HG03378 (cell line): ENCODE measurements around the gene TLE4.
"Not testable (repeated sequence)": the region's sequence is repeated elsewhere in the genome, so short reads cannot be mapped to it uniquely, and the experiment has no call there.

Source experiments
- ATAC-seq: cut with Tn5 transposase; IDR thresholded peaks from one replicate; pipeline ENCODE4 v1.9.1; 2021; ENCODE audit warnings: mild to moderate bottlenecking, moderate library complexity; ENCODE audit not compliant: unreplicated experiment

The TLE4 gene

GRCh38 chr9:79571309-79572031 lies at the start of gene TLE4:
Gene TLE4, plus strand, starts transcription at chr9:79571965. Its CDS starts 826 bp downstream, at chr9:79572791.
- ATAC-seq, result peak; percentile 94

DNA sequence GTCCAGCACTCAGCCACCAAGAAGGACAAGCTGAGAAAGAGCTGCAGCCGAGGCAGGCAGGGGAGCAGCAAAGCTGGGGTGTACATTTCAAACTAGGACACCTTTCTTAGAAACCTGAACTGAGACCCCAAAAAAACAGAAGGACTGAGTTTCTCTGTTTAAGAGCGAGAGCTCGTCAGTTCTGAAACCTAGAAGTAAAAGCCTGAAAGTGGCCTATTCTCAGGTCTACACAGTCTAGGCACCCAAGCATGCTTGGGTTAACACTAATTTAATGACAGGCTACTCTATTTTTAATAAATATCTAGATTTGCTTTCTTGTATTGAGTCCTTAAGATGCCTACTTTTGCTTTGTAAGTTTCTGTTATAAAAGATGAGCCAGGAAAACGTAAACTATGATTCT lies 49.0 kb upstream of the TLE4 start:
- no peak for ATAC-seq

GRCh38 chr9:79524266-79524665 lies 47.5 kb upstream of the TLE4 start:
- ATAC-seq, result no peak

DNA sequence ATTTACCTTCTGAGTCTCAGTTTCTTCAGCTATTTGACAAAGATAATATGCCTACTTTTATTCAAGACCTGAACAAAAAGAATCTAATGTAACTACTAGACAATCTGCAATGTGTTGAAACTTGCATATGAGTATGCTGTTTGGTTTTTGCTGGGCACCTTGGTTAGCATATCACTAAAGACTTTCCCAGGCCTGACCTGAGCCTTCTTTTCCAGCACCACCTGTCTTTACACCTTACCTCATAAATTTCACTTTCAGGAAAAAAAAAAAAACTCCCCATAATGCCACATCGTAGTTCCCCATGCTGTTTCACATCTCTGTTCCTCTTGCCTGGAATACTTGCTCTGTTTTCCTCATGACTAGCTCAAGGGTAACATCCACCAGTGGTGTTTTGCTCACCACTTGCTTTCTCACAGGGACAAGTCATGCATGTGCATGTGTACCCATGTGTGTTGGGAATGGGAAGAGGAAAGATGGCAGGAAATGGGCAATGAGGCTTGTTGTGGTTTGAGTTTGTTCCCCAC lies 45.6 kb upstream of the TLE4 start:
- no peak for ATAC-seq

DNA sequence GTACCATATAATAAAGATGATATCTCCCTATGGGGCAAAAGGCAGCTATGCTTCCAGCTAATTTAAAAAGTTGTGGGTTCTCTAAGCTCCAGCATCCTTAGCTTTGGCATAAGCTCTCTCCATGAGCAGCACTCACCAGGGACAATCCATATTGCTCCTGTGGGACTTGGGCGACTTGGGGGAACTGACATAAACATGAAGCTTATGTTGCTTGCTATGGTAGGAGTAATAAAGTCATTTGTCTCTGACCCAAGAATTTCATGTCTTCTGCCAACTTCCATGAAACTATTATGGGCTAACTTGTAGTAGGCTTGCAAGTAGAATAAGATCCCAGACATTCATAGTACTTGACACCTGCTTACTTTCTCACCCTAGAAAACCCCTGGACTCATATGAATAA lies 36.2 kb upstream of the TLE4 start:
- no peak for ATAC-seq

DNA sequence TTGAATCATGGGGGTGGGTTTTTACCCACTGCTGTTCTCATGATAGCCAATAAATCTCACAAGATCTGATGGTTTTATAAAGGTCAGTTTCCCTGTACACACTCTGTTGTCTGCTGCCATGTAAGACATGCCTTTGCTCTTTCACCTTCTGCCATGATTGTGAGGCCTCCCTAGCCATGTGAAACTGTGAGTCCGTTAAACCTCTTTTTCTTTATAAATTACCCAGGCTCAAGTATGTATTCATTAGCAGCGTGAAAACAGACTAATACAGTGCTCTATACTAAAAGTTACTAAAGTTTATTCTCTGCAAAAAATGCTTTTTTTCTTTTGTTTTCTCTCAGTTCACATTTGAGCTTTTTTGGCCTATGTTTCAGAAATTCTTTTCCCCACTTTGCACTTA lies 33.9 kb upstream of the TLE4 start:
- ATAC-seq, result no peak

- ATAC-seq, result no peak
Measured at GRCh38 chr9:79542735-79543620, 28.8 kb upstream of the TLE4 start.

DNA sequence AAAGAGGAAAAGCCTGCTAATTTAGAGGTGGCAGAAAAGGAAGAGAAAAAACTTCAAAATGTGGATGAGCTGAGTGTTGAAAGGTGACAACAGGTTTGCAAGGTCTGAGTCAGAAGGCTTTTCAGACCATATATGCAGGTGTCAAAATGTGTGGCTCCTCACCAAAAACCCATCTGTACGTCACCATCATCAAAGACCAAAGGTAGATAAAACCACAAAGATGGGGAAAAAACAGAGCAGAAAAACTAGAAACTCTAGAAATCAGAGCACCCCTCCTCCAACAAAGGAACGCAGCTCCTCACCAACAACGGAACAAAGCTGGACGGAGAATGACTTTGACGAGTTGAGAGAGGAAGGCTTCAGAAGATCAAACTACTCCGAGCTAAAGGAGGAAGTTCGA lies 27.4 kb upstream of the TLE4 start:
- not testable (repeated sequence) for ATAC-seq

DNA sequence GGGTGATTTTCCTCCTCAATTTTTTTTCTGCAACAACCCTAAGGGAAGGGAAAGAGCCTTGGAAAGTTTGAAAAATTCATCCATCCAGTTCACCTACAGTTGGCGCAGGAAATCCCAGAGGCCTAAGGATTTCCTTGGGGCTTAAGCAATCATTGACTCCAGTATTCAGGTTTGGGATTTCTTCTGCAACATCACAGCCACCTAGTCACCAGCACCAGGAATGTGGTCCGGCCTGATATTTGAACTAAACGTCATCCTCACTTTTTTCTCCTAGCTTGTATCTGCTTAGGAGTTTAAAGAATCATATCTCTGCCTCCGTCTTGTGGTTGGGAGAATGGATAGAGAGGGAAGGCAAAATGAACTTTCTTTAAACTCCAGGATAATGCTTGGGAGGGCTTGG lies 20.2 kb upstream of the TLE4 start:
- no peak for ATAC-seq

DNA sequence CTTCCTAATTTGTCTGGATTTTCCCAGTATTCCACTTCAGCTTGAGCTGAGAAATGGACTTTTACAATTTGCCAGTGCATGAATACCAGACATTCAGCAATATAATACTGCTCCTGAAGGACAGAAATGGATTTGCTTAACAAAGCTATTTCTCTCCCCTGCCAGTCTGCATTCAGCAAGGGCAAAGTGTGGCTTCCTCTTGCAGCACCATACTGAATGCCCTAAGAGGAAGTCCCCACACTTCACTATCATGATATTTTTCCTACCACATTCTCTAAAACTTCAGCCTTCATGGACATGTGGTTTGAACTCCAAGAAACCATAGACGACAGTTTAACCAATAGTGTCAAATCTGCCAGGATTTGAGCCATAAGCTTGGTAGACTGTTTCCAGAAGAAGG lies 19.8 kb upstream of the TLE4 start:
- no peak for ATAC-seq

GRCh38 chr9:79555474-79556089 lies 16.2 kb upstream of the TLE4 start:
- ATAC-seq, result no peak

GRCh38 chr9:79559495-79560181 lies 12.1 kb upstream of the TLE4 start:
- ATAC-seq, result no peak

GRCh38 chr9:79562749-79563386 lies 8.9 kb upstream of the TLE4 start:
- ATAC-seq, result no peak

DNA sequence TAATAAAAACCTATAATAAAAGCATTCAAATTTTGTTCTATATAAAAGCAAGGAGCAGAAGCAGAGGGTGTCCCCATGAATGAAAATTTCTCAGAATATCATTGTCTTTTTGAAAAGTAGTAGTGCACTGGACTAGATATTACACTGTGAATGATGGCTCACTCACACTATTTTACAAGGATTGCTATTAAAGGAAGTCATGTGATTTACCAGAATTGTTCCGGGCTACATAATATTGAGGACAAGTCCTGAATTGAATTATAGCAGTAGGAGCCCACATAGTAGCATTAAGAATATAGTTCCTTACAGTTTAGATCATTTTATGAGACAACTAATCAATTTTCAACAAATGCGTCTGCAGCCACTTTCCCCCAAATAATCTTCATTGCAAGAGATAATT lies 7.7 kb upstream of the TLE4 start:
- no peak for ATAC-seq

- ATAC-seq, result peak; percentile 90
Measured at GRCh38 chr9:79565245-79565644, 6.5 kb upstream of the TLE4 start.

GRCh38 chr9:79567671-79568098 lies 4.1 kb upstream of the TLE4 start:
- ATAC-seq, result no peak

DNA sequence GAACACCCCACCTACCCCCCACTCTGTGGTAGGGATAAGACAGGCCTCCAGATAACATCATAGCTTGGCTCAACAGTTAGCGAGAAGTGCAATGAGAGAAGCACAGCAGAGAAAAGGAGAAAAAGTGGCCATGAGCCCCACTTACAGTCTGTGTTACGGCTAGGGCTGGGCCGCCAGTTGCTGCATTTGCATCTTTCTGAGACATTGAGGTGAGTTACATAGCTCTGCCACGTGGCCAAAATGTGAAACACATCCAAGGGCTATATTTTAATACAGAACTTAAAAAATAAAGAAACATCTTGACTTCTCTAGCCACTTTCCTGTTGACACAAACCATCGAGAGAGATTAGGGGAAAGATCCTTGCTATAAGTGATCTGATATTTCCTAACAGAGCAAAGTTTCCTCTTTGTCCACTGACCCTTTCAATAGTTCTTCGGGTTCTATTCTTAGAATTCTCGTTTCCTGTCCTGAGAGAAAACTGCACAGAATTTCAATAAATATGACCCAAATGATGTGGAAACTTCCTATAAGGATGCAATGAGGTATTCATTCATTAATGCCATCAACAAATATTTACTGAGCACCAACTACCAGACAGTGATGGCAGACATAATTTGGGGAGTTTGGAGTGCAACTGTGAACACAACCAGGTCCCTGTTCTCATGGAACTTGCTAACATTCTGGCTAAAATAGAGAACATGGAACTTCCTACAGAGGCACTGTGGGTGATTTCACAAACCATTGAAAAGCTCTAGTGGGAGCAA lies 3.2 kb upstream of the TLE4 start:
- no peak for ATAC-seq

DNA sequence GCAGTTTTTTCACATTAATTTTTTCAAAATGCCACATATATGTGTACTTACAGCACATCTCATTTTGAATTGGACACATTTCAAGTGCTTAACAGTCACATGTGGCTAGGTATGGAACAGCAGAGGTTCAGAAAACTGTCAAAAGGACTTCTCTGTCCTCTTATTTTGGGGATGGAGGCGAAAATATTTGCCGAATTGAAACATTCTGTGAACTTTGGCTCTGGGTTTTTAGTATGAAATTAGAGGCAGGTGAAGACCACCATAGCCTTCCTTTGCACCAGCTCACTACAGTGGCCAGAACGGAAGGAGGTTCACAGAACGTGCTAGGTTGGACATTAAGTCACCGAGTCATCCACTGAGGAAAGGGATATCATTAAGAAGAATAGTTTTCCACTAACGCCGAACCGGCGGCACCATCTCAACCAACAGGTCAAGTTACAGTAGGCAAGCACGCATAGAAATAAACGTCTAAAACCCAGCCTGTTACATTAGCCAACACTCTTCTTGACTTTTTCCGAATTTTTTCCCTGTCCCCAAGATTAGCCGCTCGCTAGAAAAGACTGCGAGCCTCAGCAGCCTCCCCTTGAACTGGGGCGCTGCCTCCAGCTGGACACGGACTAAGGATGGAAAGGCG lies 1.8 kb upstream of the TLE4 start:
- no peak for ATAC-seq
